IMR-90 (cell line): ENCODE data around the gene CDCA4. TPM values are rescaled to one million over a fixed set of nuclear protein-coding genes. Genes with fewer than 3 reads are reported as not detected.

ENCODE experiments used
- ATAC-seq: fragments of 200-7000 bp; cut with Tn5 transposase; 2 replicates; pipeline ENCODE4 v1.9.1; 2020; ENCODE audit warnings: low read depth, mild to moderate bottlenecking, moderate library complexity
- BruUV-seq: library from RNA; stranded (reverse); fragments of 400-500 nt; replicated peaks from 2 replicates; lab custom pipeline; 2021; lab: Mats Ljungman, UMichigan
- CTCF ChIA-PET: fragments of 300-600 bp; formaldehyde crosslinking; extraction: SDS; loops from one replicate; lab custom pipeline; 2021; ENCODE audit warnings: antibody characterized with exemption; lab: Yijun Ruan, JAX
- POLR2A ChIA-PET: fragments of 300-600 bp; sonication (Branson Sonifier 250); formaldehyde crosslinking; loops from one replicate; lab custom pipeline; 2022; ENCODE audit warnings: antibody characterized with exemption; ENCODE audit not compliant: unreplicated experiment; lab: Charles Lee
- DNase-seq: peaks from one replicate; pipeline ENCODE4 v3.0.0; 2013
- H2AFZ ChIP-seq: replicated peaks from 2 replicates; pipeline ENCODE3; 2013; ENCODE audit warnings: low read length, mild to moderate bottlenecking; ENCODE audit not compliant: poor library complexity
- H2AK5ac ChIP-seq: 2 replicates; pipeline ENCODE4 v1.6.1; 2013; ENCODE audit warnings: low read depth, low read length, inconsistent platforms
- H2AK9ac ChIP-seq: replicated peaks from 2 replicates; pipeline ENCODE3; 2013; ENCODE audit warnings: mild to moderate bottlenecking, low read depth, low read length, moderate library complexity; ENCODE audit not compliant: poor library complexity
- H2BK120ac ChIP-seq: 2 replicates; pipeline ENCODE4 v1.6.1; 2013; ENCODE audit warnings: low read depth, low read length, inconsistent platforms
- H2BK15ac ChIP-seq: 3 replicates; pipeline ENCODE4 v1.6.1; 2013; ENCODE audit warnings: low read depth, low read length, inconsistent platforms
- H2BK20ac ChIP-seq: 2 replicates; pipeline ENCODE4 v1.6.1; 2013; ENCODE audit warnings: low read depth, mild to moderate bottlenecking, inconsistent platforms, low read length, moderate library complexity
- H2BK5ac ChIP-seq: 2 replicates; pipeline ENCODE4 v1.6.1; 2013; ENCODE audit warnings: mild to moderate bottlenecking, low read depth, low read length, inconsistent platforms; ENCODE audit not compliant: poor library complexity, severe bottlenecking
- H3K14ac ChIP-seq: replicated peaks from 2 replicates; pipeline ENCODE4 v1.6.1; 2013; ENCODE audit warnings: low read depth, low read length, inconsistent platforms
- H3K18ac ChIP-seq: 2 replicates; pipeline ENCODE4 v1.6.1; 2013; ENCODE audit warnings: low read depth, low read length, control low read depth
- H3K23ac ChIP-seq: 2 replicates; pipeline ENCODE4 v1.6.1; 2013; ENCODE audit warnings: low read depth, low read length, inconsistent platforms
- H3K27ac ChIP-seq: 2 replicates; pipeline ENCODE4 v1.5.1; 2013; ENCODE audit warnings: mild to moderate bottlenecking, control low read depth, low read length; ENCODE audit not compliant: insufficient read depth
- H3K27me3 ChIP-seq: 2 replicates; pipeline ENCODE4 v1.6.1; 2013; ENCODE audit warnings: low read length; ENCODE audit not compliant: control insufficient read depth, insufficient read depth
- H3K36me3 ChIP-seq: 2 replicates; pipeline ENCODE4 v1.6.1; 2013; ENCODE audit warnings: low read length, mixed read lengths; ENCODE audit not compliant: control insufficient read depth, insufficient read depth
- H3K4ac ChIP-seq: 2 replicates; pipeline ENCODE4 v1.6.1; 2013; ENCODE audit warnings: low read depth, low read length, inconsistent platforms
- H3K4me1 ChIP-seq: 2 replicates; pipeline ENCODE4 v1.6.1; 2013; ENCODE audit warnings: low read length, mixed read lengths; ENCODE audit not compliant: control insufficient read depth, insufficient read depth
- H3K4me2 ChIP-seq: 2 replicates; pipeline ENCODE4 v1.6.1; 2013; ENCODE audit warnings: low read depth, mild to moderate bottlenecking, control low read depth, low read length, moderate library complexity
- H3K4me3 ChIP-seq: 2 replicates; pipeline ENCODE4 v1.5.1; 2013; ENCODE audit warnings: low read depth, mild to moderate bottlenecking, control low read depth, low read length, moderate library complexity; ENCODE audit not compliant: insufficient read depth
- H3K56ac ChIP-seq: 2 replicates; pipeline ENCODE4 v1.6.1; 2013; ENCODE audit warnings: low read length, inconsistent platforms; ENCODE audit not compliant: insufficient read depth; ENCODE audit errors: extremely low read depth
- H3K79me1 ChIP-seq, 2 experiments: 2 replicates each; pipeline ENCODE4 v1.6.1; 2013; ENCODE audit warnings: low read length in 2 of 2, inconsistent platforms in 1 of 2, low read depth in 1 of 2
- H3K9ac ChIP-seq: 2 replicates; pipeline ENCODE4 v1.6.1; 2013; ENCODE audit warnings: low read depth, low read length, control low read depth
- H3K9me1 ChIP-seq: 2 replicates; pipeline ENCODE4 v1.6.1; 2013; ENCODE audit warnings: low read length, inconsistent platforms; ENCODE audit not compliant: insufficient read depth
- H3K9me3 ChIP-seq: 2 replicates; pipeline ENCODE4 v1.6.1; 2013; ENCODE audit warnings: low read length; ENCODE audit not compliant: control insufficient read depth, insufficient read depth
- H4K20me1 ChIP-seq: 2 replicates; pipeline ENCODE4 v1.6.1; 2013; ENCODE audit warnings: low read length, inconsistent platforms; ENCODE audit not compliant: insufficient read depth
- H4K5ac ChIP-seq: 2 replicates; pipeline ENCODE4 v1.6.1; 2013; ENCODE audit warnings: mild to moderate bottlenecking, low read depth, low read length, control low read depth
- H4K8ac ChIP-seq, 2 experiments: 2 replicates each; pipeline ENCODE4 v1.6.1; 2013; ENCODE audit warnings: low read depth in 2 of 2, low read length in 2 of 2, control low read depth in 1 of 2, inconsistent platforms in 1 of 2
- H4K91ac ChIP-seq: 2 replicates; pipeline ENCODE4 v1.6.1; 2013; ENCODE audit warnings: low read depth, low read length, inconsistent platforms; ENCODE audit not compliant: insufficient read depth
- BHLHE40 ChIP-seq: fragments of 150-350 bp; IDR thresholded peaks from 2 replicates; pipeline ENCODE4 v1.6.1; 2016; ENCODE audit warnings: mild to moderate bottlenecking, low read depth, low read length
- CEBPB ChIP-seq: IDR thresholded peaks from 2 replicates; pipeline ENCODE4 v1.6.1; 2012; ENCODE audit warnings: low read depth, low read length, improper control_type of control experiment
- CHD1 ChIP-seq: IDR thresholded peaks from 2 replicates; pipeline ENCODE4 v1.6.1; 2012; ENCODE audit warnings: low read depth, low read length, improper control_type of control experiment
- POLR2A ChIP-seq: IDR thresholded peaks from 2 replicates; pipeline ENCODE4 v1.6.1; 2012; ENCODE audit warnings: mild to moderate bottlenecking, low read depth, low read length
- RAD21 ChIP-seq: IDR thresholded peaks from 2 replicates; pipeline ENCODE4 v1.6.1; 2012; ENCODE audit warnings: low read length, improper control_type of control experiment
- WGBS, 2 experiments: methylation state at CpG; one replicate each; pipeline versions ENCODE4 v1.1.5 to v1.1.7; 2013; ENCODE audit warnings: missing lambda C conversion rate in 2 of 2; ENCODE audit not compliant: insufficient read length in 1 of 2; ENCODE audit errors: extremely low coverage in 2 of 2; 5-methylcytosine and 5-hydroxymethylcytosine counted together
- dilution Hi-C: fragments of 300-500 bp; cut with HindIII; formaldehyde crosslinking; loops from one replicate; pipeline ENCODE4 v1.14.3; 2018; ENCODE audit warnings: low sequenced_read_pairs; ENCODE audit not compliant: unreplicated experiment
- in situ Hi-C: fragments of 300-500 bp; cut with MboI; formaldehyde crosslinking; loops from 3 replicates; pipeline ENCODE4 v1.14.3; 2019; ENCODE audit warnings: low sequenced_read_pairs, inconsistent platforms, mixed read lengths
- intact Hi-C: fragments of 100-400 bp; cut with micrococcal nuclease; formaldehyde crosslinking; loops from 2 replicates; pipeline ENCODE4 v1.10.0; 2022
- polyA plus RNA-seq, 3 experiments: library from polyadenylated mRNA; depleted of rRNA; stranded (reverse); fragments of >200 nt; gene quantifications; 2 replicates each; pipeline ENCODE4 v1.2.3, GENCODE V29; 2012; ENCODE audit warnings: low replicate concordance in 1 of 3
- total RNA-seq: library from RNA; depleted of rRNA; stranded (reverse); fragments of >200 nt; gene quantifications from 2 replicates; pipeline ENCODE4 v1.2.3, GENCODE V29; 2012

The CDCA4 gene
- total and polyA plus RNA-seq, 2 of the 4 experiments (the other 2 are of a cell fraction) = 17.7 to 18.6 TPM

DNA sequence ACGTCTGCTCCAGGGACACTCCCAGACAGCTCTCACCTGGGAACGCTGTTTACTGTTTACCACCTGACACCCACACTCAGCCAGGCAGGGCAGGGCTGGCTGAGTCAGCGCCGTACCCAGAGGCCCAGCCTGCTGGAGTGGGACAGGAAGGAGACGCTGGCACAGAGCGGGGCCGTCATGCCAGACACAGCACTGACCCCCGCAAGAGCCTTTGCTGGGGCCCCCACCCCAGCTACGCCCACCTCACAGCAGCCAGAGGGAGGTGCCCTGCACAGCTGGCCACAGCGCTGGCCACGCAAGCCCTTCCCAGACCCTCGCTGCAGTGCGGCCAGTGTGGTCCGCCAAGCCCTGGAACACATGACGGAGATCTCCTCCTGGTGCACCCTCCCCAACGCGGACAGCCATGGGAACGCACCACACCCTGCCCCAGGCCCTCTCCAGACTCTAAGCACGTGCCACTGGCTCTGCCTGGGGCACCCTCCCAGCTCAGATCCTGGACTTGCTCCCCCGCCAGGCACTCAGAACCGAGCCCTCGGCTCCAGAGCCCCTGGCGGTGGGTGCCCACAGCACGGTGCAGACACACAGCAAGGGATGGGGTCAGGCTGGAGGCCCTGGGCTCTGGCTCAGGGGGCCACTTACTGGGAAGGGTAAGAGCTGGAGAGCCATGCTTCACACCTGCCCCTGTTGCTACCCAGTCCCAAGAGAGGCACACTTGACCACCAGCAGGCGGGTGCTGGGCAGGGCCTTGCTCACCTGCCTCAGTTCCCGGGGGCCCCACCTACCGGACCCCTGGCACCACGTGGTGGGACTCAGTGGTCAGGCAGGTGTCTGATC is 48.4 kb downstream of the CDCA4 start:
- Histone ChIP-seq H3K14ac (peak overlapping the region; percentile 35), H2AK9ac (peak overlapping the region; percentile 84), H4K5ac (peak overlapping the region; percentile 23; the same call in 1 of the 2 replicates), H2BK5ac (peak overlapping the region; percentile 46), H3K4ac (peak overlapping the region; percentile 93), H2AFZ (peak overlapping the region; percentile 89), H3K18ac (peak overlapping the region; percentile 36; the same call in 1 of the 2 replicates), H2BK120ac (peak overlapping the region; percentile 95), H3K4me3 (no peak overlapping the region), H3K56ac (no peak overlapping the region), H3K9me3 (no peaks in the 10 kb centered on the region), H4K20me1 (0 out of 2 replicates have a peak, but pooled peaks cover 3% of the 10 kb centered on the region), H2BK20ac (peak overlapping the region; percentile 73), H3K4me2 (peak overlapping the region; percentile 23; the same call in 1 of the 2 replicates), H3K9me1 (peaks cover 11% of the 10 kb centered on the region), H2AK5ac (peak overlapping the region; percentile 87), H4K91ac (peak overlapping the region; percentile 77), H3K27ac (peak overlapping the region; percentile 9), H3K27me3 (no peaks in the 10 kb centered on the region), H3K23ac (peak overlapping the region; percentile 2; the same call in 1 of the 2 replicates), H3K36me3 (no peaks in the 10 kb centered on the region), H2BK15ac (peak overlapping the region; percentile 3; the same call in 2 of the 3 replicates), H3K4me1 (peaks cover 44% of the 10 kb centered on the region), H3K9ac (no peak overlapping the region), H4K8ac (peak overlapping the region; percentile 2 to 41; a peak in 2 of 4 replicates), H3K79me1 (peaks cover 0 to 30% of the 10 kb centered on the region in 2 experiments; a peak in 1 of 4 replicates)
- ChIA-PET CTCF (interaction anchor here (4.1 kb wide), 1 partner anchor 73 kb away, joined by 21 read pairs; no protein-coding TSS in a partner anchor), POLR2A (interaction anchor here (0.9 kb wide), 1 partner anchor 113 kb away, joined by 7 read pairs; no protein-coding TSS in a partner anchor)
- TF ChIP-seq RAD21 (no peak), BHLHE40 (no peak), CHD1 (no peak), POLR2A (no peak), CEBPB (no peak)
- no TSS peak for BruUV-seq
- ATAC-seq (no peak), DNase-seq (no peak)
- 69% methylated on average over 11 of the region's 28 CpGs; no CpG with 5 or more reads in 1 of the 2 experiments for WGBS, 2 experiments
- intact Hi-C loops (loop anchor here (1.0 to 5.0 kb wide), 2 partner anchors 40 to 76 kb away; no protein-coding TSS in a partner anchor), dilution Hi-C loops (no loop called here), in situ Hi-C loops (loop anchor here (5.0 kb wide), 2 partner anchors 35 to 75 kb away; no protein-coding TSS in a partner anchor)
